HL-60 (cell line): ENCODE data around the gene KIAA0232.

ENCODE experiments used
- POLR2AphosphoS5 ChIP-seq: IDR thresholded peaks from 2 replicates; pipeline ENCODE4 v1.6.1; 2012; ENCODE audit warnings: low read depth
- TF ChIP-seq, protein P1 (sequence below): IDR thresholded peaks from one replicate; pipeline ENCODE4 v1.5.1; 2011; ENCODE audit warnings: low read length, control low read depth, inconsistent platforms; ENCODE audit not compliant: insufficient read depth

DNA sequence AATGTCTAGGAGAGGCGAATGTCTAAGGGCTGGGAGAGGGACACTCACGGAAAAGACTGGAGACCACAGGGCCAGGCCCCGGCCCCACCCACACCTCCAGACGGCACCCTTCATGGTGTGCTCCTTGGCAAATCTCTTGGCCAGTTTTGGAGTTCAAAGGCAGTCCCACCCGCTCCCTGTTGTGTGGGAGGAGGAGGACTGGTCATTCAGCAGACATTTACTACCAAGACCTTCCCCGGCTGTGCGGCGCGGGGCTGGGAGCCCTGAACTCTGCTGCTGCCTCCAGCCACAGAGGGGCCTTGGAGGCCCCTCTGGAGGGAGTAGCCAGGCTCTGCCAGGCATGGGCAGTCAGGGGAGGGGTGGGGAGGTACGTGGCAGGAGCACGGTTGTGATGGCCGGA lies 118.4 kb downstream of the KIAA0232 start:
- TF ChIP-seq, protein P1, sequence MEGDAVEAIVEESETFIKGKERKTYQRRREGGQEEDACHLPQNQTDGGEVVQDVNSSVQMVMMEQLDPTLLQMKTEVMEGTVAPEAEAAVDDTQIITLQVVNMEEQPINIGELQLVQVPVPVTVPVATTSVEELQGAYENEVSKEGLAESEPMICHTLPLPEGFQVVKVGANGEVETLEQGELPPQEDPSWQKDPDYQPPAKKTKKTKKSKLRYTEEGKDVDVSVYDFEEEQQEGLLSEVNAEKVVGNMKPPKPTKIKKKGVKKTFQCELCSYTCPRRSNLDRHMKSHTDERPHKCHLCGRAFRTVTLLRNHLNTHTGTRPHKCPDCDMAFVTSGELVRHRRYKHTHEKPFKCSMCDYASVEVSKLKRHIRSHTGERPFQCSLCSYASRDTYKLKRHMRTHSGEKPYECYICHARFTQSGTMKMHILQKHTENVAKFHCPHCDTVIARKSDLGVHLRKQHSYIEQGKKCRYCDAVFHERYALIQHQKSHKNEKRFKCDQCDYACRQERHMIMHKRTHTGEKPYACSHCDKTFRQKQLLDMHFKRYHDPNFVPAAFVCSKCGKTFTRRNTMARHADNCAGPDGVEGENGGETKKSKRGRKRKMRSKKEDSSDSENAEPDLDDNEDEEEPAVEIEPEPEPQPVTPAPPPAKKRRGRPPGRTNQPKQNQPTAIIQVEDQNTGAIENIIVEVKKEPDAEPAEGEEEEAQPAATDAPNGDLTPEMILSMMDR = no peak
- no peak for TF ChIP-seq POLR2AphosphoS5
